Right hindlimb (tissue), 1 donor: ENCODE data around the gene SLC66A3.

Experiments used
- DNase-seq: peaks from one replicate; pipeline ENCODE4 v3.0.0-alpha.2; 2018

The SLC66A3 gene

GRCh38 chr2:11222845-11223244 lies 67.6 kb downstream of the SLC66A3 start:
- no peak for DNase-seq

DNA sequence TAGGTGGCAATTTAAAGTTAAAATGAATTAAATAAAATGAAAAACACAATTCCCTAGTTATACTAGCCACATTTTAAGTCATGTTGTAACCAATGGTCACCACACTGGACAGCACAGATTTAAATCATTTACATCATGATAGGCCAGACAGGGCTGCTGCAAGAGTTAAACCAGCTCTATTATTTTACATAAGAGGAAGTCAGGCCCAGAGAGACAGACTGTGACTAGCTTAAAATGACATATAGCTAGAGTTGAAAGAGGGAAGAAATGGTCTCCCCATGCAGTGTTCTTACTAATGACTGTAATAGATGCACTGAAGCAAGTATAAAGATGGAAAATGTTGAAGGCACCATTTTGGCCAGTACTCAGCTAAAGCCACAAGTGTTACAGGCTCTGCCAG lies 69.6 kb downstream of the SLC66A3 start:
- DNase-seq = no peak

DNA sequence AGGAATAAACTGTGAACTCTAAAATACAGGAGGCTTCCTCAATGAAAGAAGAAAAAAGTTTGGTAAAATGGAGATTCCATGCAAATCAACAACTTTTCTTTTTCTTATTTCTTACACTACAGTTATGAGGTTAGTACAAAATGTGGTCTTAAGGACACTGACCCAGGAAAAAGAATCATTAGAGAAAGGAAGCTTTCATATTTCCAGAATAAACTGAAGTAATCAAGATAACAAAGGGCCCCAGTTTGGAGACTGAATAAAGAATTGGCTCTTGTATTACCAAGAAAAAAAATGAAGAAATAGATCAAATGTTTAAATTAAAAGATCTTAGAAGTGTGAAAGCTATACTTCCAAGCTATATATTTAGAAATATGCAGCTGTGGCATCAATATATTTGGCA lies 72.3 kb downstream of the SLC66A3 start:
- DNase-seq = no peak
